NCI-H82 treated with DMSO at 0.1 percent for 48 hours (cell line): ENCODE measurements around the gene BCKDHB.
A peak's percentile ranks its signal among the peaks of the same experiment; 100 is the strongest.

Source experiments
- DNase-seq: peaks from one replicate; lab custom pipeline; 2025; ENCODE audit not compliant: unreplicated experiment; lab: John Stamatoyannopoulos, UW

The BCKDHB gene

GRCh38 chr6:80328652-80329051, 222.2 kb downstream of the BCKDHB start:
- DNase-seq, result no peak

GRCh38 chr6:80329496-80329895, 223.0 kb downstream of the BCKDHB start:
- no peak for DNase-seq

GRCh38 chr6:80330961-80331360, 224.5 kb downstream of the BCKDHB start:
- no peak for DNase-seq

GRCh38 chr6:80331522-80331921, 225.1 kb downstream of the BCKDHB start:
- no peak for DNase-seq

- DNase-seq, result no peak
Observed at GRCh38 chr6:80331974-80332373, 225.5 kb downstream of the BCKDHB start.

GRCh38 chr6:80333342-80333741, 226.9 kb downstream of the BCKDHB start:
- no peak for DNase-seq

- DNase-seq, result no peak
Observed at GRCh38 chr6:80335121-80335531, 228.7 kb downstream of the BCKDHB start.

- no peak for DNase-seq
Observed at GRCh38 chr6:80336911-80337310, 230.4 kb downstream of the BCKDHB start.

- peak; percentile 21 for DNase-seq
Observed at GRCh38 chr6:80338201-80338836, 231.8 kb downstream of the BCKDHB start.

GRCh38 chr6:80339421-80339820, 232.9 kb downstream of the BCKDHB start:
- peak; percentile 43 for DNase-seq

- DNase-seq, result peak; percentile 69
Observed at GRCh38 chr6:80340280-80340679, 233.8 kb downstream of the BCKDHB start.

- DNase-seq, result no peak
Observed at GRCh38 chr6:80340686-80341085, 234.2 kb downstream of the BCKDHB start.

- no peak for DNase-seq
Observed at GRCh38 chr6:80341330-80341729, 234.9 kb downstream of the BCKDHB start.

GRCh38 chr6:80343511-80343910, 237.0 kb downstream of the BCKDHB start:
- no peak for DNase-seq

- DNase-seq, result no peak
Observed at GRCh38 chr6:80347101-80347500, 240.6 kb downstream of the BCKDHB start.

- DNase-seq, result no peak
Observed at GRCh38 chr6:80348263-80348662, 241.8 kb downstream of the BCKDHB start.

GRCh38 chr6:80356000-80356399, 249.5 kb downstream of the BCKDHB start:
- no peak for DNase-seq

- DNase-seq, result no peak
Observed at GRCh38 chr6:80356545-80356944, 250.1 kb downstream of the BCKDHB start.

- no peak for DNase-seq
Observed at GRCh38 chr6:80357081-80357480, 250.6 kb downstream of the BCKDHB start.

GRCh38 chr6:80357674-80358073, 251.2 kb downstream of the BCKDHB start:
- no peak for DNase-seq

- no peak for DNase-seq
Observed at GRCh38 chr6:80363501-80364122, 257.1 kb downstream of the BCKDHB start.

GRCh38 chr6:80364149-80364548, 257.7 kb downstream of the BCKDHB start:
- no peak for DNase-seq

- no peak for DNase-seq
Observed at GRCh38 chr6:80366051-80366450, 259.6 kb downstream of the BCKDHB start.
